ENCODE measurements around the gene ARHGEF19. TPM values are rescaled to one million over a fixed set of nuclear protein-coding genes. Genes with fewer than 3 reads are reported as not detected.

ARHGEF19 gene
- total RNA-seq, 3 donors from 2014 or later = 5.3 to 13.3 (median 9.0) TPM

DNA sequence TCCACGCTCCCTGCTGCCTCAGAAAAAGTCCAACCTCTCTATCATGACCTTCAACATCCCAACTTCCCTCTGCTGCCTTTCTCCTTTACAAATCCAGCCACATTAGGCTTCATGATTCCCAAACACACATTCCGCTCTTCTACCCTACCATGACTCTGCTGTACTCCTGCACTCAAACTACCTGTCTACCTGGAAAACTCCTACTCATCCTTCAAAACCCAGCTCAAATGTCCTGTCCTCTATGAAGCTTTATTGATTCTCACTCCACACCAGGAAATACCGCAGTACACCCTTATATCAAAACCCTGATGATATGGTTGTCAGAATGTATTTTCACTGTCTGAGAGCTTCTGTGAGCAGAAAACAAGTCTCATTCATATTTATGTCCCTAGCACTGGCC, 8.9 kb downstream of the ARHGEF19 start:
- intact Hi-C loops (cut with DNase I, micrococcal nuclease) = no loop called here
- Histone ChIP-seq H3K9me3 (no peaks in the 10 kb centered on the region), H3K4me1 (ENCODE audit: low read depth) (peaks cover 5% of the 10 kb centered on the region), H3K36me3 (ENCODE audit: low read depth) (no peaks in the 10 kb centered on the region), H3K4me3 (no peak overlapping the region)
- DNase-seq = no peak
- TF ChIP-seq, protein P1, sequence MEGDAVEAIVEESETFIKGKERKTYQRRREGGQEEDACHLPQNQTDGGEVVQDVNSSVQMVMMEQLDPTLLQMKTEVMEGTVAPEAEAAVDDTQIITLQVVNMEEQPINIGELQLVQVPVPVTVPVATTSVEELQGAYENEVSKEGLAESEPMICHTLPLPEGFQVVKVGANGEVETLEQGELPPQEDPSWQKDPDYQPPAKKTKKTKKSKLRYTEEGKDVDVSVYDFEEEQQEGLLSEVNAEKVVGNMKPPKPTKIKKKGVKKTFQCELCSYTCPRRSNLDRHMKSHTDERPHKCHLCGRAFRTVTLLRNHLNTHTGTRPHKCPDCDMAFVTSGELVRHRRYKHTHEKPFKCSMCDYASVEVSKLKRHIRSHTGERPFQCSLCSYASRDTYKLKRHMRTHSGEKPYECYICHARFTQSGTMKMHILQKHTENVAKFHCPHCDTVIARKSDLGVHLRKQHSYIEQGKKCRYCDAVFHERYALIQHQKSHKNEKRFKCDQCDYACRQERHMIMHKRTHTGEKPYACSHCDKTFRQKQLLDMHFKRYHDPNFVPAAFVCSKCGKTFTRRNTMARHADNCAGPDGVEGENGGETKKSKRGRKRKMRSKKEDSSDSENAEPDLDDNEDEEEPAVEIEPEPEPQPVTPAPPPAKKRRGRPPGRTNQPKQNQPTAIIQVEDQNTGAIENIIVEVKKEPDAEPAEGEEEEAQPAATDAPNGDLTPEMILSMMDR (IDR thresholded peaks at IDR 0.05) = no peak
- ATAC-seq = no peak

DNA sequence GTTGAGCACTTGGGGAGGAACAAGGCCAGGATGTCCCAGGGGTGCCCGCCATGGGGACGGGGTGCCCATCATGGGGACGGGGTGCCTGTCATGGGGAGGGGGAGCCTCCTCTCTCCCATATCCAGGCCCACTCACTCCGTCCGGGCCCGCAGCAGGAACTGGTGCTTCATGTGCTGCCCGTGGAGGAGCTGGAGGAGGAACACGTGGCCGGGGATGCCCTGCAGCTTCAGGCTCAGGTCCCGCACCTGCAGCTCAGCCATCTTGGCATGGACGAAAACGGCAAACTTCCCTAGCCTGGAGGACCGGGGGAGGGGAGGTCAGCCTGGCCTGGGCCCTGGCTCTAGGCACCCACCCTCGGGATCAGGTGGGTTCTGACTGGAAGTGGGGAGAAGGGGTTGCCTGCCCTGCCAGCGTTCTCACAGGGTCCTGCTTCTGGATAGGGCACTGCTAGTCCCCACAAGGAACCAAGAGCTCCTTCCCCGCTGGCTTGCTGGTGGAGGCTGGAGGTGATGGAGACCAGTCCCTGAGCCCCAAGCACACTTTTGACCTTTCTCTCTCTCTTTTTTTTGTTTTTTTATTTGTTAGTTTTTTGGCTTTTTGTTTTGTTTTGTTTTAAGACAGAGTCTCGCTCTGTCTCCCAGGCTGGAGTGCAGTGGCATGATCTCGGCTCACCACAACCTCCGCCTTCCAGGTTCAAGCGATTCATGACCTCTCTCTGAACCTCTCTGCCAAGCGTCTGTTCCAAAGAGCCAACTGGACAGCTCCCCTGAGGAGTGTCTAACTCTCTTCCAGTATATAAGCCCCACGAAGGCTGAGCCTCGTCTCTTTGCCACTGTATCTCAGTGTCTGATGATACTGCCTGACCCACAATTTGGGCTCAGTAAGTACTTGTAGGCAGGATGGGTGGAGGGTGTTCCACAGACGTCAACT, 9.9 kb downstream of the ARHGEF19 start:
- DNase-seq = peak in 2 of 3 donors; percentile 29 to 50
- TF ChIP-seq, protein P1 (IDR thresholded peaks at IDR 0.05) = no peak
- intact Hi-C loops (cut with DNase I, micrococcal nuclease) = no loop called here
- H3K9me3 ChIP-seq = no peaks in the 10 kb centered on the region
- no peaks in the 10 kb centered on the region for H3K36me3 ChIP-seq (ENCODE audit: low read depth)
- peaks cover 5% of the 10 kb centered on the region for H3K4me1 ChIP-seq (ENCODE audit: low read depth)
- H3K4me3 ChIP-seq = no peak overlapping the region
- ATAC-seq = no peak

DNA sequence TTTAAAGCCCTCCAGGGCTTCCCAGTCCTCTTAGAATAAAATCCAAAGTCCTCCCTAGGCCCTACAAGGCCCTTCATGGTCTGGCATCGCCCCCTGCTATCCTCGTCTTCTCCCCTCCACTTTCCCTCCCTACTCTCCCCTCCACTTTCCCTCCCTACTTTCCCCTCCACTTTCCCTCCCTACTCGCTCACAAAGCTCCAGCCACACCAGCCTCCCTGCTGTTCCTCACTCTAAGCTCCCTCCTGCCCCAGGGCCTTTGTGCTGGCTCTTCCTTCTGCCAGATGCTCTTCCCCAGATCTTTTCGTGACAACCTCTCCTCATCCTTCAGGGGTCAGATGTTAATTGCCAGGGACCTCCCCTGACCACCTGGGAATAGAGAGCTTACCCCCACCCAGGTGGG, 12.8 kb downstream of the ARHGEF19 start:
- TF ChIP-seq, protein P1 (IDR thresholded peaks at IDR 0.05) = no peak
- Histone ChIP-seq H3K4me3 (no peak overlapping the region), H3K9me3 (no peaks in the 10 kb centered on the region), H3K36me3 (ENCODE audit: low read depth) (no peaks in the 10 kb centered on the region), H3K4me1 (ENCODE audit: low read depth) (no peaks in the 10 kb centered on the region)
- peak in 2 of 3 donors; percentile 10 to 12 for DNase-seq
- intact Hi-C loops (cut with DNase I, micrococcal nuclease) = loop anchor here in 1 of 2 donors (10.0 kb wide), 1 partner anchor 45 kb away; no protein-coding TSS in a partner anchor
- ATAC-seq = no peak

DNA sequence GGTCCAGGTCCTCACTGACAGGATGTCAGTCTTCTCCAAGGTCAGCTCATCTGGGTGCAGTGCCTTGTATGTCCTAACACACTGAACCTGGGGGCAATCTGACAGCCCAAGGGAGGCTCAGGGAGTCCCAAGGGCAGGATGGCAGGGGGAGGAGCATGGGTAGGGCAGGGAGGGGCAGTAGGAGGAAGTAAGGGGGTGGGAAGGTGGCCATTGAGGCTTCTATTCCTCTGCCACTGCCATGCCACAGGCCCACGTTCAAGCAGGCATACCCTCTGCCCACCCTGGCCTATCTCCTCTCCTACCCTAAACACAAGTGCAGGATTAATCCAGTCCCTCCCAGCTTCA, 13.3 kb downstream of the ARHGEF19 start:
- Histone ChIP-seq H3K36me3 (ENCODE audit: low read depth) (no peaks in the 10 kb centered on the region), H3K4me1 (ENCODE audit: low read depth) (no peaks in the 10 kb centered on the region), H3K4me3 (no peak overlapping the region), H3K9me3 (no peaks in the 10 kb centered on the region)
- ATAC-seq (peak; percentile 79), DNase-seq (peak in 2 of 3 donors; percentile 53 to 72)
- intact Hi-C loops (cut with DNase I, micrococcal nuclease) = loop anchor here in 1 of 2 donors (10.0 kb wide), 1 partner anchor 46 kb away; no protein-coding TSS in a partner anchor
- TF ChIP-seq, protein P1 (IDR thresholded peaks at IDR 0.05) = no peak

DNA sequence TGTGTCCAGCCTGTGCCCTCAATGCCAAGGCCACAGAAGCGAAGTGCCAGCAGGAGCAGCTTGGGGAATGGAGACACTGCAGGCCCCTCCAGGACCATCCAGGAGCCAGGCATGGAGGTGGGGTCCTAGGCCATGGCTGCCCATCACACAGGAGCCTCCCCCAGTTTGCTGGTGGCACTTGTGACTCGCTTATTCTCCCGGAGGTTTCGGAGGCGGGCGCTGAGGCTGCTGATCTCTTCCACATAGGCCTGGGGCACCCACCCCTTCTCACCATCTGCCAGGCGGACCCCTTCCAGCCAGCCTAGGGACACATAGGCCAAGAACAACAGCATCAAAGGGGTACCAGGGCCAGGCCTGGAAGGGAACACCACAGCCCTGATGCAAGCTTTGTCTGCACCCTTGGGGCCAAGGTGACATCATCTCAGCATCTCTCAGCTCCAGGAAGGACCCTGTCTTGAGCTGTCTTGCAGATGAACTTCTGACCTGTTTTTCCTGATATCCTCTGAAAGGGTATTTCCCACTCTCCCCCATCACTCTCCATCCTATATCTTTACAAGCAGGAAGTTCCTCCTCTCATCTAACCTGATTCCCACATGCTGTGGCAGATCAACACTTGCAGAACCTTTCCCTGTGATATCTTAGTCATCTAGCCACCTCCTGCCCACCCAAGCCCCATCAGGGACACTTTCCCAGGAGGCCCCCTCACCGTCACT, 13.9 kb downstream of the ARHGEF19 start:
- intact Hi-C loops (cut with DNase I, micrococcal nuclease) = loop anchor here in 1 of 2 donors (10.0 kb wide), 1 partner anchor 46 kb away; no protein-coding TSS in a partner anchor
- Histone ChIP-seq H3K9me3 (no peaks in the 10 kb centered on the region), H3K4me3 (no peak overlapping the region), H3K4me1 (ENCODE audit: low read depth) (no peaks in the 10 kb centered on the region), H3K36me3 (ENCODE audit: low read depth) (no peaks in the 10 kb centered on the region)
- DNase-seq = peak in 2 of 3 donors; percentile 25 to 48
- ATAC-seq = peak; percentile 7
- TF ChIP-seq, protein P1 (IDR thresholded peaks at IDR 0.05) = no peak
